GM12892 (cell line): Measurements from ENCODE around the gene NOSTRIN.

Experiments used
- POLR2A ChIP-seq: IDR thresholded peaks from 2 replicates; pipeline ENCODE4 v1.6.1; 2011; ENCODE audit warnings: low read depth, low read length, control low read depth
- POLR2AphosphoS5 ChIP-seq: IDR thresholded peaks from 2 replicates; pipeline ENCODE4 v1.6.1; 2011; ENCODE audit warnings: low read depth, low read length, control low read depth

- TF ChIP-seq POLR2AphosphoS5 (no peak), POLR2A (no peak)
Observed at GRCh38 chr2:168758970-168759820, 43.2 kb upstream of the NOSTRIN start.
